ENCODE data around the gene ADGRG3.
"Not testable (repeated sequence)": the region's sequence is repeated elsewhere in the genome, so short reads cannot be mapped to it uniquely, and the experiment has no call there.

DNA sequence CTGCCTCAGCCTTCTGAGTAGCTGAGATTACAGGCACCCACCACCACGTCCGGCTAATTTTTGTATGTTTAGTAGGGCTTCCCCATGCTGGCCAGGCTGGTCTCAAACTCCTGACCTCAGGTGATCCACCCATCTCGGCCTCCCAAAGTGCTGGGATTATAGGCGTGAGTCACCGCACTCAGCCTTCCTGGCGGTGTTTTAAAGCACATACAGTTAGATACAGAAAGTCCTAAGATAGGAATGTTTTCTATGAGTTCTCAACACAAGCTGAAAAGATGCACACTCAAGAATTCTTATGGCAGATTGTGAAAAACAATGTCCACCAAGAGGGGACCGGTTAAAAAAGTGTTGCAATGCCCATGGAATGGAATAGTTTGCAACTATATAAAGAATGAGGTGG is 3.3 kb downstream of the ADGRG3 start:
- TF ChIP-seq ZNF274 (IDR thresholded peaks at IDR 0.05; ENCODE audit: low read length); ZNF274 (tag by site-specific recombination; IDR thresholded peaks at IDR 0.05; ENCODE audit: borderline replicate concordance); SP2 (tag by site-specific recombination; IDR thresholded peaks at IDR 0.05): not testable (repeated sequence)
- TF ChIP-seq, protein P1, sequence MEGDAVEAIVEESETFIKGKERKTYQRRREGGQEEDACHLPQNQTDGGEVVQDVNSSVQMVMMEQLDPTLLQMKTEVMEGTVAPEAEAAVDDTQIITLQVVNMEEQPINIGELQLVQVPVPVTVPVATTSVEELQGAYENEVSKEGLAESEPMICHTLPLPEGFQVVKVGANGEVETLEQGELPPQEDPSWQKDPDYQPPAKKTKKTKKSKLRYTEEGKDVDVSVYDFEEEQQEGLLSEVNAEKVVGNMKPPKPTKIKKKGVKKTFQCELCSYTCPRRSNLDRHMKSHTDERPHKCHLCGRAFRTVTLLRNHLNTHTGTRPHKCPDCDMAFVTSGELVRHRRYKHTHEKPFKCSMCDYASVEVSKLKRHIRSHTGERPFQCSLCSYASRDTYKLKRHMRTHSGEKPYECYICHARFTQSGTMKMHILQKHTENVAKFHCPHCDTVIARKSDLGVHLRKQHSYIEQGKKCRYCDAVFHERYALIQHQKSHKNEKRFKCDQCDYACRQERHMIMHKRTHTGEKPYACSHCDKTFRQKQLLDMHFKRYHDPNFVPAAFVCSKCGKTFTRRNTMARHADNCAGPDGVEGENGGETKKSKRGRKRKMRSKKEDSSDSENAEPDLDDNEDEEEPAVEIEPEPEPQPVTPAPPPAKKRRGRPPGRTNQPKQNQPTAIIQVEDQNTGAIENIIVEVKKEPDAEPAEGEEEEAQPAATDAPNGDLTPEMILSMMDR (tag by site-specific recombination; IDR thresholded peaks at IDR 0.05), result not testable (repeated sequence)
